ENCODE measurements around the gene POP4.
"Not testable (repeated sequence)": the region's sequence is repeated elsewhere in the genome, so short reads cannot be mapped to it uniquely, and the experiment has no call there.

POP4 gene

DNA sequence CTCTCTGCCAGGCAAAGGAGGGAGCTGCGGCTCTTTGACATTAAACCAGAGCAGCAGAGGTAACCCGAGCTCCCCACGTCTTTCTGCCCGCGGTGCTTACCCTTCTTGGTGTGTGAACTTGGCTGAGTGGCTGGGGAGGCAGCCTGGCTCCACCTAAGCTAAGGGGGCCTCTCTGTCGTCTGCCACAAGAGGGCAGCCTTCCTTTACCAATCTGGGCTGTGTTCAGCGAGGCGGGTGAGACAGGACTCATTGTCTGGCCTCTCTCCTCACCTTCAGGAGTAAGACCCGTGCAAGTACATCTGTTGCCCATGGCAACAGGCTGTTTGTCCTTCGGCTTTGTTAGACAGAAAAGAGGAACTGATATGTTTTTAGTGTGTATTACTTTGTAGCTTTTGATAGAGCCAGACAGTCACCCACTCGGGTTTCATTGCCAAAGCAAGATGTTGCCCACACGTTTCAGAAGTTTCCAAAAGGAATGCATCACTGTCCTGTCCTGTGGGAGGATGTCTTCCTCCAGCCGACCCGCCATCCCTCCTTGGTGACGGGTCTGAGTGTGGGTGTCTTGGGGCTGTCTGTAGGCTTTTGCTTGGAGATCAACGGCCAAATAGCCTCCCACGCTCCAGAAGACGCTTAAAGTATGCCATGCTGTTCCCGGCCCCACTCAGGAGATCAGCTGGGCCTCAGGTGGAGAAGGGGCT, 4.6 kb downstream of the POP4 start:
- peak; percentile 65 to 71 for DNase-seq (ENCODE audit: low read depth in 1 of 2, low spot score in 1 of 2)

DNA sequence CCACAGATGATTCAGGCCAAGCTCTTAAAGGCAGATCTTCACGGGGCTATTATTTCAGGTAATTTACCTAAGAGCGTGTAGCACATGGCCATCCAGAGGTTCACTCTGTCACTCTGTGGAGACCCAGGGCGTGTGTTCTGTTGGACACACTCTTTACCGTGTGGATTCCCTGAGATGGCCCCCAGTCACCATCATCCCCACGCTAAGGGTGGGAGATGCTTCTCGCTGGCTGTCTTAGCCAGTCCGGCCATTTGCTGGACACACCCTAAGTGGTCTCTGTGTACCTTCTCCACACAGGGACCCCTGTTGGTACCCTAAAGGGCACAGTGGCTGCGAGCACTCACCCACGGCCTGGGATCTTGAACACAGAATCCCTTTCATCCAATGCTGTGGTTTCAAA, 6.0 kb downstream of the POP4 start:
- DNase-seq (ENCODE audit: low read depth in 1 of 2, low spot score in 1 of 2): no peak

DNA sequence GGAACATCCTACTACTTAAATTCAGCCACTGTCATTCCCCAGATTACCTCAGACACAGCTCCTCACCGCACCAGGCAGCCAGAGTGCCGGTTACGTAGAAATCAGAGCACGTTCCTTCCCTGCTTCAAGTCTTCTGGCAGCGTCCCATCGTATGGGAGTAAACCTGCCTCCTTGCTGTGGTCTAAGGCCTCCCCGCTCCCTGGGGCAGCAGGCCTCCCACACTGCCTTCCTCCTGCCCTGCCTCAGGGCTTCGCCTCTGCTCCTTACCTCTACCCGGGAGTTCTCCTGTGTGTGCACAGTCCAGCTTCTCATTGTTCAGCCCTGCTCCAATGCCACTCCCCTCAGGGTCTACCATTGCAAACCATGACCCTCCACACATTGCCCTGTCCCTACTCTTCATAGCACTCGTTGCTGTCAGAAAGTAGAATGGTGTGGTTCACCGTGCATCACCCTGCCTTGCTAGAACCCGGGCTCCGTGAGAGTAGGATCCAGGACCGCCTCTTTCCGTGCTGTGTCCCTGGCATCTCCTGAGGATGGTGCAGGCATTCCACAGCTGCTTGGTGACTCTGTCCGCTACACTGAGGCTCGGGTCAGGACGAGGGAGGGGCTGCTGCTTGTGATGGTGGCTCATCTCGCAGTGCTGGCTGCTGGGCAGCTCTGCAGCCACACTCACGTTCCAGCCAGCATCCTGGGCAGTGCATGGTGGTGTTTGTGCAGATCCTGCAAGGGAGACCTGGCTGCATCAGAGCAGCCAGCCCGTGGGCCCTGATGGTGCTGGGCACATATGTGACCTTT, 6.9 kb downstream of the POP4 start:
- no peak for DNase-seq (ENCODE audit: low read depth in 1 of 2, low spot score in 1 of 2)

DNA sequence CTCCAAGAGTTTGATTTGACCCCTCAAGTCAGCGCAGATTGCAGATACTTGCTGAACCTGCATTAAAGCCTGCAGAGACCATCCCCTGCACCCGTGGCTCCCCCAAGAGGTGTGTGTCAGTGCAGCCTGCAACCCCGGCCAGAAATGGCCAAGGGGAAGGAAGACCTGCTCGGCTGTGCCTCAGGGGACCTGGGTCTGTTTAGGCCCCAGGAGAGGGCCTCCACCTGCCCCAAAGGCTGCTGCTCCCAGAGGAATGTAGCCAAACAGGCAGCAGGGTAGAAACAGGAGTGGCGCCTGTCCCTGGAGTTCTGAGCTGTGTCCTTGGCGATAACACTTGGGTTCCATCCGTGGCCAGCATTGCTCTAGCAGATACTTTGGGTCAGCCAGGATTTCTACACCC, 8.0 kb downstream of the POP4 start:
- no peak for DNase-seq (ENCODE audit: low read depth in 1 of 2, low spot score in 1 of 2)

- DNase-seq (ENCODE audit: low read depth in 1 of 2, low spot score in 1 of 2): no peak
These were observed 8.7 kb downstream of the POP4 start for GRCh38 chr19:29614780-29615179.

DNA sequence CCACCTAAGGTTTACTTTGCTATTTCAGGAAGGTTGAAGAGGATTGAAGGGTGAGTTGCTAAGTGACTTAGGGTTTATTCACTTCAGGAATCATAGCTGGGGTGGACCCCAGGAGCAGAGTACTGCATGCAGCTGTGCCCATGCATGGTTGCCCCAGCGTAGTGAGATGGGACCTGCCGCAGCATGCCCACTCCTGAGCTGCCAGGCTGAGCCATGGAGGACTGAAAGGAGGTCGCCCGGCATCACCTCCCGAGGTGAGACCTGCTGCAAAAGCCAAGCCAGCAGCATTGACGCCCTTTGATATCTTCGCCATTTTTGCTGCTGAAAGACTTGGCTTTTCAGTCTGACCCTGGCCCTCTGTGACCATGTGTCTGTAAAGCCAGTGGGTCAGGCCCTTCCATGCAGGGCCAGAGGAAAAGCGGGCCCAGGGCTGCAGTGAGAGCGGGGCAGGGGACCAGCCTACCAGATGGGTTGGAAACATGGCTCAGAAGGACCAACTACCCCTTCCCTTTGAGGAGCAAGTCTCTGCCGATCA, 9.9 kb downstream of the POP4 start:
- DNase-seq (ENCODE audit: low read depth in 1 of 2, low spot score in 1 of 2): no peak

- DNase-seq (ENCODE audit: low read depth in 1 of 2, low spot score in 1 of 2): no peak
These were observed 10.5 kb downstream of the POP4 start for GRCh38 chr19:29616541-29616940.

DNA sequence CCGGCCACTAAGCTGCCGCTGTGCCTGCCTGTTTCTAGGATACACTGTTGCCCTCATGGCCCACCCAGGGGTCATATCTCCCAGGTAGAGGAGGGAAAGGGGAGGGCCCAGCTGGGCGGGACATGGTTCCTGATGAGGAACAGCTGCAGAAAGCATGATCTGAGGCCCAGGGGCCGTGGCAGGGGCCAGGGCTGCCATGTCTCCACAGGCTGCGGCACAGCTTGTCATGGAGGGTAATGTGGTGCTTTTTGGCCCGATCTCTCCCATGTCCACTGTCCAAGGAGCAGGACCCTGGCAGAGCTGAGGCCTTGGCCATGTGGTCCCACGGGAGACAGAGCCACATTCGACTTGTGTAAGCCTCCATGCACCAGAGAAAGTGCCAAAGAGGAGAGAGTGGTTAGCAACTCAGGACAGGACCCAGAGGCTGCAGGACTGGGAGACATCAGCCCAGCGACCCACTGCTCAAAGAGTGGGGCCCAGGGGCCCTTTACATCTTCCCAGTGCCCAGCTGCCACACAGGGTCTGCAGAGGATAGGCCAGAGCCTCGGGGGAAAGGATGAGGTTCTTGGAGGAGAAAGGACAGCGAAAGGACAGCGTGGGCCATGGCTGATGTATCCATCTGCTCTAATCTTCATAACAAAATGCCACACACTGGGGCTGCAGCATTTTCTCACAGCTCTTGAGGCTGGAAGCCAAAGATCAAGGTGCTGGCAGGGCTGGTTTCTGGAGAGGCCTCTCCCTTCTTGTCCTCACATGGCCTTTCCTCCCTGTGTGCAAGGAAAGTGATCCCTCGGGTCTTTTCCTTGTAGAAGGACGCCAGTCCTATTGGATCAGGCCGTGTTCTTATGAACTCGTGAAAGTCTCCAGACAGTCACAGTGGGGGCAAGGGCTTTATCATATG, 11.5 kb downstream of the POP4 start:
- DNase-seq (ENCODE audit: low read depth in 1 of 2, low spot score in 1 of 2): no peak

DNA sequence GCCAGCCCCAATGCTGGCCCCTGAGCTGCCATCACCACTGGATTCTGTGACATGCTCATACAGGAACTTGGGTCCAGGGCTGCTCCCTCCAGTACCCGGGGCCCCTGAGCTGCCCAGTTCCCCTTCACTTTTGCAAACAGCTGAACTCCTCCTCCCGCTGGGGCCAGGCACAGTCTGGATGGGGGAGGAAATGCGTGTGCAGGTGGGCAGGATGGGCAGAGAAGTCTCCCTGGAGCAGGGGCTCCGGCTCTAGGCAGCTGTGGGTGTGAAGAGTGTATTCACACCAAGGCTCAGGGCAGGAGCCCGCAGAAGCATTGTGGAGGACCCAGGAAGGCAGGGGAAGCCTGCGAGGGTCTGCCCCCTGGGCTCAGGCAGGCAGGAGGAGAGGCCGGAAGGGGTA, 12.4 kb downstream of the POP4 start:
- no peak for DNase-seq (ENCODE audit: low read depth in 1 of 2, low spot score in 1 of 2)

GRCh38 chr19:29618871-29619270, 12.8 kb downstream of the POP4 start:
- DNase-seq (ENCODE audit: low read depth in 1 of 2, low spot score in 1 of 2): no peak

GRCh38 chr19:29620931-29621351, 14.9 kb downstream of the POP4 start:
- DNase-seq (ENCODE audit: low read depth in 1 of 2, low spot score in 1 of 2): no peak

GRCh38 chr19:29622166-29623070, 16.3 kb downstream of the POP4 start:
- DNase-seq (ENCODE audit: low read depth in 1 of 2, low spot score in 1 of 2): no peak

GRCh38 chr19:29623726-29624488, 17.8 kb downstream of the POP4 start:
- DNase-seq (ENCODE audit: low read depth in 1 of 2, low spot score in 1 of 2): peak in 1 of 2 donors; percentile 40

- DNase-seq (ENCODE audit: low read depth in 1 of 2, low spot score in 1 of 2): no peak
These were observed 18.6 kb downstream of the POP4 start for GRCh38 chr19:29624489-29625185.

DNA sequence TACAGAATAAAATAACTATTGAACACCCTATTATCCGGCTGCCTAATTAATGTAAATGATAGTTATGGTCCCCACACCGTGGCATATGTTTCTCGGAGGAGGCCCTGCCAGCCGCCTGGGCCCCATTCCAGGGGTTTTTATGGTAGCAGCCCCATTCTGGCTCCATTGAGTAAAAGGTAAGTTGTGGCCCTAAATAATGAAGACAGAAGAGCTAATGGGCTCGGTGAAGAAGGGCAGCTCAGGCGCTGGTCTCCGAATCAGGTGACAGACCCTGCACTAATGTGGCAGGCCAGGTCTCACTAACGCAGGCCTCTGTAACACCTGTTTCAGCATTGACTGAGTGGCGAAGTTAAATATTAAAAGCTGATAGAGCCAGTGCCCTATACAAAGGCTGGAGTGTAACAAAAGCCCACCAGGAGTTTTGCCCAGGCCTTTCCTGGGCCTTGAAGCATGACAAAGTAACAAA, 19.1 kb downstream of the POP4 start:
- no peak for DNase-seq (ENCODE audit: low read depth in 1 of 2, low spot score in 1 of 2)

- DNase-seq (ENCODE audit: low read depth in 1 of 2, low spot score in 1 of 2): no peak
These were observed 20.3 kb downstream of the POP4 start for GRCh38 chr19:29626386-29626785.

- not testable (repeated sequence) for DNase-seq (ENCODE audit: low read depth in 1 of 2, low spot score in 1 of 2)
These were observed 20.7 kb downstream of the POP4 start for GRCh38 chr19:29626832-29627231.

DNA sequence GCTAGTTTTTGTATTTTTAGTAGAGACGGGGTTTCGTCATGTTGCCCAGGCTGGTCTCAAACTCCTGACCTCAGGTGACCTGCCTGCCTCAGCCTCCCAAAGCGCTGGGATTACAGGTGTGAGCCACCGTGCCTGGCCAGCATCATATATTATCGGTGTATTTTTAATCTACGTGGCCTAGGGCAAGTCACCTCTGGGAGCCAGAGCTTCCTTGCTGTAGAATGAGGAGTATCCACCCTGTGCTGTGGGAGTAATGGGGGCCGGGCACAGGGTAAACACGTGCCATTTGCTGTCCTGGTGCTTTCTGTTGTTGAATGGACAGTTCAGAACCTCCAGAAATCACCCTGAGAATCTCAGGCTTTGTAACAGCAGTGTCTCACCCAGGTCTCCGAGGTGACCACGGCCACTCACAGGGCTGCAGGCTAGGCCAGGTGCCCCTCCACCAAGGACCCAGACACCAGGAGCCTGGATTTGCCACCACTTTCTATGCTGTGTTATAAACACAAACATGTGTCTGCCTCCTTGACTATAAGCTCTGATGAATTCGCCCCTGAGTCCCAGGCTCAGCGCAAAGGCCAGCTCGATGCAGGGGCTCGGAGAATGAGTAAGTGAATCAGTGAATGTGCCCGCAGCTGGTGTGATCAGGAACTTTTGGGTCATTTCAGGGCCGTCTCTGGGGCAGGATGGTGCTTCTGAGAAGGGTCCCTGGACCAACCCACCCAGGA, 22.7 kb downstream of the POP4 start:
- DNase-seq (ENCODE audit: low read depth in 1 of 2, low spot score in 1 of 2): no peak

Measured in activated T-helper 1 cell treated with anti-CD3 and anti-CD28 coated beads, Interleukin-2, amount 50 U/mL, for 16 hours (primary cell).